ENCODE measurements around the gene GLIS1.

Gene GLIS1

DNA sequence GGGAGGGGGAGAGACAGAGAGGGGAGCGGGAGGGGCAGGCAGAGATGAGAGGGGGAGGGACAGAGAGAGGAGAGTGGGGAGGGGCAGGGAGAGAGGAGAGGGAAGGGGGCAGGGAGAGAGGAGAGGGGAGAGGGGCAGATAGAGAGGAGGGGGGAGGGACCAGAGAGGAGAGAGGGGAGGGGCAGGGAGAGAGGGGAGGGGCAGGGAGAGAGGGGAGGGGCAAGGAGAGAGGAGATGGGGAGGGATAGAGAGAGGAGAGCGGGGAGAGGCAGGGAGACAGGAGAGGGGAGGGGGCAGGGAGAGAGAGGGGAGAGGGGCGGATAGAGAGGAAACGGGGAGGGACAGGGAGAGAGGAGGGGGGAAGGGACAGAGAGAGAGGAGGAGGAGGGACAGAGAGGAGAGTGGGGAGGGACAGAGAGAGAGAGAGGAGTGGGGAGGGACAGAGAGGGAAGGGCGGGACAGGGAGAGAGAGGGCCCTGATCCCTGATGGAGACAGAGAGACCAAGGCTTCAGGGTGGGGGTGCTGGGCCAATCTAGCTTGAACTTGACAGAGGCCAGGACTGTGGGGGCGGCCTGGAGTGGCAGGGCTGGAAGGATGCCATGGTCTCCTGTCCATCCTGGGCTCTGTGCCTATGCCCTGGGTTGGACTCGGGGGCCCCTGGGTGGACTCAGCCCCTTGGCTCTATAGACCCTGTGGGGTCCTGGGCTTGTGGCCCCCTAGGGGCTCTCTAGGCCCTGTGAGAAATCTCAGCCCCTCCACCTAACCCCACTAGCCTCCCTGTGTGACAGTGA lies 236.1 kb downstream of the GLIS1 start:
- in situ Hi-C loops (cut with MboI; ENCODE audit: low sequenced_read_pairs), result no loop called here

DNA sequence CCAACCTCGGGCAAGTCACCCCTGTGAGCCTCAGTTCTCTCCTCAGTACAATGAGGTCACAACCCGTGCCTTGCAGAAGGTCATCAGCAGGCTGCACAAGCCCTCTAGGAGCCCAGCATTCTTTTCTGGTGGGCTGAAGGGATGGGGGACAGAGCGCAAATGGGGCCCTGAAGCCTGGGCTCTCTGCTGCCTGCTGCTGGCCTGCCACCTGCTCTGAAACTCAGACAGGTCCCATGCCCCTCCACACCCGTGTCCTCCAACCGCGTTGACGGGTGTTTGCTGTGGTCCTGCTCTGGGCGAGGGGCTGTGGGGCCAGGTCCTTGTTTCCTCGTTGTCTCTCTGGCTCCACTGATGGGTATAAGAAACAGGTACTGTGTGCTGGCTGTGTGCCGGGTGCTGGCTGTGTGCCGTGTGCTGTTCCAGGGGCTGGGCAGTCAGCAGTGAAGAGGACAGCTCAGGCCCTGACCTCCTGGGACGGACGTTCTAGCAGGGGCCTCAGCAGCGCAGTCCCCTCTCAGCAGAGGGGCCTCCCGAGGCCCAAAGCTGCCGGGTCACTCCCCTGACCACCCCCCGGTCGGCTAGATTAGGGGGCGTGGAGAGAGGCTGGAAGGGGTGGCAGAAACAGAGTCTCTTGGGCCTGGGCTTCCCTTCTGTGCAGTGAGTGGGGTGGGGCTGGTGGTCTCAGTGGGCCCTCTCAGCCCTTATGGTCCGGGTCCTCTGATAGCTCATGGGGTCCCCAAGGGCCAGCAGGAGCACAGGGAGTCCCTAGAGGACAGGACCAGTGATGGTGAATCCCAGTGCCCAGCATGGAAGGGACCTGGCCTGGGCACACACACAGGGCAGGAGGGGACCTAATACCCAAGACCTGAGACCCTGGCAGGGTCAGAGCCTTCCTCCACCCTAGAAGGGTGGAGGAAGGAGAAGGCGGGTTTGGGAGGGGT lies 237.6 kb downstream of the GLIS1 start:
- in situ Hi-C loops (cut with MboI; ENCODE audit: low sequenced_read_pairs), result no loop called here

DNA sequence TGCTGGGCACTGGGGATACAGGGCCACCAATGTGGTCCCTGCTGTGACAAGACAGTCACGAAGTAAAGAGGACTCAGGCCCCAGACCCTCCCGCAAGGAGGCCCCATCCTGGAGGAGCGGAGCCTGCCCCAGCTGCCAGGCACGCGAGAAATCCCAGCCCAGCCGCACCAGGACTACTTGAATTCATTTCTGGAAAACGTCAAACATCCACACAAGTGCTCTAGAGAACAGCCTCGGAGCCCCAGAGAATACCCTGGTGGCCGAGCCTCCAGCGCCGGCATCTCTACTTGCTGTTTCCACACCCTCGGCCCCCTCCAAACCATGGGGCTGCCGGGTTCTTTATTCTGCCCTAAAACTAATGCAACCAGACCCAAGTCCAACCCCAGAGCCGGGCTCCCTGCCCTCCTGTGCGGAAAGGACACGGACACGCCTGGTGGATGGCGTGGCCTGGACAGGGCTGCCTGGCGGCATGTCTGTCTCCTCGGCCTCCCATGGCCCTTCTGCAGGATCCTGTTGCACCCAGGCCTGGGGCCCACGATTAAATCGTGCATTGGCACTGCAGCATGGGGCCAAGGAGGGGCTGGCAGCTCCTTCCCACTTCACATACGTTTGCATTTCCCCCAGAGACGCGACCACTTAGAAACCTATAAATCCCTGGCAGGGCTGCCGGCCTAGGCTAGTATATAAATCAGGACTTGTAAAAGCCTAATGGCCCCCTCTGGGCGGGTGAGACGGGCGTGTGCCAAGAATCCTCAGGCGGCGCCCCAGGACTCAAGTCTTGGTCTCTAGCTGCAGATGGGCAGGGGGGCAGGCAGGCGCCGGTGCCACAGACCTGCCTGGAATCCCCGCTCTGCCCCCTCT lies 238.5 kb downstream of the GLIS1 start:
- in situ Hi-C loops (cut with MboI; ENCODE audit: low sequenced_read_pairs), result no loop called here

DNA sequence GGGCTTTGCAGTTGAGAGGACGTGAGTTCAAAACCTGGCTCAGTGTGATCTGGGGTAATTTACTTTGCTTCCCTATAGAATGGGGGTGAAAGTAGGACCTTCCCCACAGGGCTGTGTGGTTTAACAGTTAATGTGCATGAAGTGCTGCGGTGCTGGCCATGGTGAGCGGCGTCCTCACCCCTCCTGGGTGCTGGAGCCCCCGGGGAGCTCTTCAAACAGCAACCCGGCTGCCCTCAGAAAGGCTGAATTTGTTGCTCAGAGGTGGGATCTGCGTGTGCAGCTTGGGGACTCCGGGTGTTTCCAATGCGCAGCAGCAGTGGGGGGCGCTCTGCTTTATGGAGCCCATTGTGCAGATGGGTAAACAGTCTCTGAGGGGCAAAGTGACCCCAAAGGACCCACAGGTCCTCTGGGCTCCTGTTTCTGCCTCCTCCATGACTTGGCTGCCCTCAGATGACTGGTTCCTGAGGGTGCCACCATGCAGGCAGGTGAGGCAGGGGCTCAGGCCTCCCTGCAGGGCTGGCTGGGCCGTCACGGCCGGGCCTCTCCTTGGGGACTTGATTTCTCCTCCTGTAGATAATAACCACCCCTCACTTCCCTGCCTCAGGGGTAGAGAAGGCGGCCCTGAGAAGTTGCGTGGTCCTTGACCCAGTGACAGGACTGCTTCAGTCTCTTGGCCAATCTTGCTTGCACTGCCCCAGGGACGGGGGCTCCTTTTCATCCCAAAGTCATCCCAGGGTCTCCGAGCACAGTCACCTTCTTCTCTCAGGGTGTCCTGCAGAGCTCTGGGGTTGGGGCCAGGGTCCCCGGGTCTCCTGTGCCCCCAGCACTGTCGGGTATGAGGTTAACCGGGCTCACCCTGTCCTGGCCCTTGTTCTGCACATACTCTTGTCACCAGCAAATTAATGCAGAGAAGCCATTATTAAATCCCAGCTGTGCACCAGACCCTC lies 239.4 kb downstream of the GLIS1 start:
- in situ Hi-C loops (cut with MboI; ENCODE audit: low sequenced_read_pairs), result no loop called here

DNA sequence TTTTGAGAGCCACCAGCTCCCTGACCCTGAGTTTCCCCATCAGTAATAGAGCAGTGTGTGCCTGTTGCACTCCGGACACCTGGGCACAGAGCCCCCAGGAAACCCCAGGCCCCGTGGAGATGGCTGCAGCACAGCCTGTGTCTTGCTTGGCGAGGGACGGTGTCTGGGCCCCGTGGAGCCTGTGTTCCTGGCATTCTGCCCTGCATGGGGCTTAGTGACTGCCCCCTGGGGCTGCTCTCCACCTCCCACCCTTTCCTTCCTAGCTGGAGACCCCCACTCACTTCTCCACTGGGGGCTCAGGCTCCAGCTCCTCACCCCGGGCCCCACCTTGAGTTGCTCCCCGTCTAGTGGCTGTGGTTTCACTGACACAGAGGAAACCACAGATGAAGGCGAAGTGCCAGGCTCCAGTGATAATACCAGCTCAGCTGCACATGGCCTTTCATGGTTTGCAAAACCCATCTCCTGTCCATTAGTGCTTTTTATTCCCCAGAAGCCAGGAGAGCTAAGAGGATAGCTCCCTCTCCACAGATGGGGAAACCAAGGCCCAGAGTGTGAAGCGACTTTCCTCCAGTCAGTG lies 240.3 kb downstream of the GLIS1 start:
- in situ Hi-C loops (cut with MboI; ENCODE audit: low sequenced_read_pairs), result no loop called here

DNA sequence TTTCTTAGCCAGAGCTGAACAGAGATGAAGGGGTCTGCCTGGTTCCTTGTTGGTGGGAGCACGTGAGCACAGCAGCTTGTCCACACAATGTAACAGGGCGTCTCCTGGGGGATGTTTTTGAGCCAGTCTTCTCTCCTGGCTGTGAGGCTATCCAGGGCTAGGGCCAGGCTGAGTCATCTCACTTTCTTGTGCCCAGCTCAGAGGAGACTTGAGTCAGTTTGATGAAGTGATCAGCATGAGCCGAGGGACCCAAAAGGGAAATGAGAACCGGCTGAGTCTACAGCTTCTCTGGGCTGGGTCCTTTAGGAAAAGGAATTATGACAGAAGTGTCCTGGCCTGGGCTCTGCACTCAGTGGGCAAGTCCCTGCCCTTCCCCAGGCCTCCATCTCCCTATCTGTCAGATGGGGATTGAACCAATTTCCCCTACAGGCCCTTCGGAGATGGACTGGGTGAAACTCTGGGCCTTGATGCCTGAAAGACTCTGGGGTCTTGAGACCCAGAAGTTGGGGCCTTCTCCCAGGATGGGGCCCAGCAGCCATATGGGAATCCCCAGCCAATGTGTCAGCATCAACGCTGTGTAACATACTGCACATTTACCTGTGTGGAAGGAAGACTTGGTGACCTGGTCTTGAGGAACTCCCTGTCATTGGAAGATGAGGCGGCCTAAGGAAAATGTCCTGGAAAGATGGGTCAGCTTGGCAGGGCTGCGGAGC lies 243.2 kb downstream of the GLIS1 start:
- in situ Hi-C loops (cut with MboI; ENCODE audit: low sequenced_read_pairs), result no loop called here

DNA sequence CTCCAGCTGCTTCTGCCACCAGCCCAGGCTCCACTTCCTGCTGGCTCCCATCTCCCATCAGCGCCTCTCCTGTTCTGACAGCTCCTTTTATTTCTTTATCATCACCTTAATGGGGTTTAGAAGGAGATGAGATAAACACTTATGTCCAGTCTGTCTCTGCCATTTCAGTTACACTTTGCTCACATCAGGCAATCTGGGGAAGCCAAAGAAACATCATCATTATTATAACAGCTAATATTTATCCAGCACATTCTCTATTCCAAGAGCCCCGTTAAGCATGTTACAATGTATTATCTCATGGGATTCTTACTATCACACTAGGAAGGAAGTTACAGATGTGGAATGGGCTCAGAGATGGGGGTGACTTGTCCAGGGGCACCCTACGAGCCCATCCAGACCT lies 248.6 kb downstream of the GLIS1 start:
- in situ Hi-C loops (cut with MboI; ENCODE audit: low sequenced_read_pairs), result no loop called here

DNA sequence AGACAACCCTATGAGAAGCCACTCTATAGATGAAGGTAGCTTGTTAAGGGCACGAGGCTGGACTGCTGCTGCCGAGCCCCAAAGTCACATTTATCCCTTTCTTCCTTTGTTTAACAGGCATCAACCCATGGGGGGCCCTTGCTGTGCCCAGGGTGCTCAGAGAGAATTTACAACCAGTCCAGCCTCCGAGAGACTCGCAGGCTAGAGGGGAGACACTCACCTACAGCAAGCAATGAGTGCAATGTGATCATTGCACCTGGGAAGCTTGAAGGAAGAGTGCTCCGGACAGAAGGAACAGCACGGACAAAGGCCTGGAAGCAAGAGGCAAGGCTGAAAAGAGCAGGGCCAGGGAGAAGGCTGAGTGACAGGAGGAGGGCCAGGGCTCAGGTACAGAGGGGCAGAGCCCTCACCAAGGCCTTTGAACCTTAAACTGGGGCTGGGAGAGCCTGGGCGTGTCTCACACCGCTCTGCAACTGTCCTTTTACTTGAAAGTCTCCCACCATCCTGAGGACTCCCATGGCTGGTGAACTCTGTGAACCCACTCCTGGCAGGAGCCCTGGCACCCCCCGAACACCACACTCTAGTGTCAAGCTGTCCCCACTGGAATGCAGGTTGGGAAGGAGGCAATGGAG lies 252.5 kb downstream of the GLIS1 start:
- in situ Hi-C loops (cut with MboI; ENCODE audit: low sequenced_read_pairs), result no loop called here

DNA sequence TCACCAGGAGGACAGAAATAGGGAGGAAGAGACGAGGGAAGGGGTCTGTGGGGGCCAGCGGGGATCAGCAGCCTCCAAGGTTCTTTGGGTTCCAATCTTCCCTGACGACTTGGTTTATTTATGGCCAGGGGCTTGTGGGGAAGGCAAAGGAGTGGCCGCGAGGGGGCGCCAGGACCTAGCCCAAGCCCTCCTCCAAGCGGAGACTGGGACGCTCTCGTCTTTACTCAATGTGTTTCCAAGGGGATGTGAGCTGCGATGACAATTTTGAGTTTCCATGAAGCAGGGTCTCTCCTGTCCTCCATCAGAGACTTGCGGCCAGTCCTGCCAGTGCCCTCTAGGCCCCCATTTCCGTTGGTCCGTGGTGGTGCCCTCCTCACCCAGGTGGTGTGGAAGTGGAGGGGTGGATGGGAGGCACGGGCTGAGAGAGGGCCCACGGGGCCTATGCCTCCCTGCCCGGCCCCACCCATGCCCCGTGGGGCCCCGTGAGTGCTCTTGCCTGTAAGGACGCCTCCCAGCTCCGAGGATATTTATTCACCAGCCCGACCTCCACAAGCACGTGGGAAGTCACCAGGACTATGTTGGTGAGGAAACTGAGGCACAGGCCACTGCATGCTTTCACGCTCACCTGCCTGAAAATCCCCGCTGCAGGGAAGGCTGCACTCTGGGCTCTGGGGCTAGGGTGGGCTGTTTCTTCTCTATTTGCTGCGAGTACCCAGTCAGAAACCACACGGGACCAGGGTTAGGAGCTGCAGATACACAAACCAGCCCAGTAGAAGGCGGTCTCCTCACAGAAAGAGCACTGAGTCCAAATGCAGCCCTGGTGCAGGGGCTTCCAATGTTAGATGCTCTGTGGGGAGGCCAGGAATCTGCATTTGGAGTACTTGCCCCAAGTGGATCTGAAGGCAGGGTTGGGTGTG lies 253.2 kb downstream of the GLIS1 start:
- in situ Hi-C loops (cut with MboI; ENCODE audit: low sequenced_read_pairs), result no loop called here

DNA sequence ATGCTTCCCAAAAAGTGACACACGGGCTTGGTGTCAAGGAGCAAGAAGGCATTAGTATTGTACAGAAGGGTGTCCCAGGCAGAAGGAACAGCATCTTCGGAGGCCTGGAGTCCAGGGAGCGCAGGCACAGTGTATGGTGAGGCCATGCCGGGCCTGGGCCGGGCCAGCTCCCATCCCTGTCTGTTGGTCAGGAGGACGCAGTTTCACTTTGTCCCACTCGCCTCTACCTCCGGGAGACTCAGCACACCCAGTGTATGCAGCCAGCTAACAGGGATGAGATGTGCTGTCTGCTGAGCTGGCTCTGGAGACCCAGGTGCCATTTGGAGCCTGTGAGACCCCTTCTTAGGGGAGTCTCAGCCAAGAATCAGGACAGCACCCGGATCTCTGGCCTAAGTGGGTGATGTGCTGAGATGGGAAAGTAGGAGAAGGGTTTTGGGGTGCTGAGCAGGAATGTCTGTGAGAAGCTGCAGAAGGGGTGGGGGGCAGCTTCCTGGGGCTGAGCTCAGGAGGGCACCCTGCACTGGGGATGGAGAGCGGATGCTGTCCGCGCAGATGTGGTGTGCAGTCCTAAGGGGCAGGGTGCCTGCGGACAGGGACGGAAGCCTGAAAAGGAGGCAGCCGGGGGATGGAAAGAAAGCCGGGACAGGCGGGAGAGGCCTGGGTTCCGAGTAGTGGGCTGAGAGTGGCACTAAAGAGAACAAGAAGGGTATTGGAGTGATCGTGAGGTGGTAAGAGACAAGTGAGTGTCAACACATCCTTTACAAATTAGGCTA lies 254.1 kb downstream of the GLIS1 start:
- in situ Hi-C loops (cut with MboI; ENCODE audit: low sequenced_read_pairs), result no loop called here

DNA sequence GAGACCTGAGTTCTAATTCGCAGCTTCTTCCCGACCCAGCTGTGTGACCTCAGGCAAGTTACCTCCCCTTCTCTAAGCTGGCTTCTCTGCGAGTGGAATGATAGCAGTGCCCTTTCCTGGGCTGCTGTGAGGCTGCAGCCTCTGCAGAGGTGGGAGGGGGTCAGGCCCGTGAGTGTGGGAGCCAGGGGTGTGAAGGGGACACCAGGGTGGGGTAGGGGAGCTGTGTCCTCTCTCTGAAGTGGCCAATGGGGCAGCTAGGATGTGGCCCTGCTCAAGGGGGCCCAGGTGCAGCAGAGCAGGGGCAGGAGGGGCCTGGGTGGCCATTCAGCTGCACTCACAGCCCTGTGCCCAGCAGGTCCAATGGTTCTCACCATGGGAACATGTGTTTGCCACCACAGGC lies 255.3 kb downstream of the GLIS1 start:
- in situ Hi-C loops (cut with MboI; ENCODE audit: low sequenced_read_pairs), result no loop called here

DNA sequence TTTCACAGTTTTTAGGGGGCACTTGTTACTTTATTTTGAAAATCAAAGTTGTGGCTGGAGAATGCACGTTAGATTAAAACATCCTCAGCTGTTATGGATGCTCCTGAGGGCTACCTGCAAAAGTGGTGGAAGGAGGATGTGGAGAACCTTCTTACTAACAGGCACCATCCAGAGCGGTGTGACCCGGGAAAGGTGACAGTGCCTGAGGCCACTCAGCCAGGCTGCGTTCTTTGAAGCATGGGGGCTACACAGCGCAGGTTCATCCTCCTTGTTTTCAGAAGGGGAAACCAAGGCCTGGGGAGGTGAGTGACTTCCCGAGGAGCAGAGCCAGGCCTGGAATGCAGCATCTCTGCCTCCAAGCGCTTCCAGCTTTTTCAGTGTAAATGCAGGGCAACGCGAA lies 255.8 kb downstream of the GLIS1 start:
- in situ Hi-C loops (cut with MboI; ENCODE audit: low sequenced_read_pairs), result no loop called here

DNA sequence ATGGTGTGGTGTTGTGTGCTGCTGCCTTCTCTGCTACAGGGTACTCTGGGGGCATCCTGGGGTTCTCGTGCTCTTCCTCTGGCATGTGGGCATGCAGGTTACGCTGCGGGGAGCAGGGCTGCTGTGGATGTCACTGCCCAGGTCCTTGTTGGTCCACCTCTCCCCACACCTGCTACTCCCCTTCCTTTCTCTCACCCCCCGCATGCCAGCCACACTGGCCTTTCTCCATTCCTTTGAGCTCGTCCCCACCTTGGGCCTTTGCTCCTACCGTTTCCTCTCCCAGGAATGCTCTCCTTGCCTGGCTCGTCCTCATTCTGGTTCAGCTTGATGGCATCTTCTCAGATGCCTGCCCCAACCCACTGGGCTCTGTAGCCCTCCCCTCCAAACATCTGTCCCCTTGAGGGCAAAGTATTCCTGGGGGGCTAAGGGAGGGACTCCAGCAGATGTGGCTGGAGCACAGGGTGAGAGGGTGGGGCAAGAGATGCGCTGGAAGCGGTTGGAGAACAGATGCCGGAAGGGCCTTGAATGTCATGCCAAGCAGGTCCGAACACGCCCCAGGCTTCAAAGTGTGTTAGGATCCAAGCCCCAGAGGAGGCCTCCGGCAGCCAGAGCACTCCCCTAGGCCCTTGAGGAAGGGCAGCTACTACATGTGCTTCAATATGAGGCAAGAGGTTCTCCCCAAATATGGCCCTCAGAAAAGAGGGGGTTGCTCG lies 256.4 kb downstream of the GLIS1 start:
- in situ Hi-C loops (cut with MboI; ENCODE audit: low sequenced_read_pairs), result no loop called here

DNA sequence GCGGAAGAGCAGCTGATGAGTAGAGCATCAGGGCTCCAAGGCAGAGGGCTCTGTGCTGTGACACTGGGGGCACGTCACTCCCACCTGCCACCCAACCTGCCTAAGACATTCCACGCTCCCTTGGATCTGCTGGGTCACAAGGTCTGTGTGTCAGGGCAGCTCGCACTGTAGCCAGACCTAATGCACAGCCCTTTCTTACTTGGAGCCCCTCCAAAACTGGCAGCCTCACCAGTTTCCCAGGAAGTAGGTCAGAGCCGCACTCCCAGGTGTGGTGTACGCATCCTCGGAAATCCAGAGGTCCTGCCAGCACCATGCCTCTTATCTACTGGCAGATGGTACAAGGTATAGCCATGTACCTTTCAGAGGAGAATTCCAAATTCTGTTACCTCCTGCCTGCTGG lies 257.5 kb downstream of the GLIS1 start:
- in situ Hi-C loops (cut with MboI; ENCODE audit: low sequenced_read_pairs), result no loop called here

DNA sequence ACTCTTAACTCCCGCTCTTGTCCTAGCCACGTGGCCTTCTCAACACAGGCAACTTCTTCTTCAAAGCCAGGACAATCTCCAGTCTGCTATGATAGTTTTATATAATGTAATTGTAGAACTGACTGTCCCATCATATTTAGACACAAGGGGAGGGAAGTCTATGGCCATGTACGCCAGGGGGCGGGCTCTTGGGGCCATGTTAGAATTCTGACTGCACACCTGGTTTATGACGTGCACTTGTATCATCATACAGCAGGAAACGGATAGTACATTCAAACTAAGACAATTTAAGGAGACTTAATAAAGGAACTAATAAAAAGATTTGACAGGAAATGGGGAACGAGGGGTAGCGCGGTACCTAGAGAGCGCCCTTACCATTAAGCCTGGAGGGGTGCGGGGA lies 258.3 kb downstream of the GLIS1 start:
- in situ Hi-C loops (cut with MboI; ENCODE audit: low sequenced_read_pairs), result no loop called here

DNA sequence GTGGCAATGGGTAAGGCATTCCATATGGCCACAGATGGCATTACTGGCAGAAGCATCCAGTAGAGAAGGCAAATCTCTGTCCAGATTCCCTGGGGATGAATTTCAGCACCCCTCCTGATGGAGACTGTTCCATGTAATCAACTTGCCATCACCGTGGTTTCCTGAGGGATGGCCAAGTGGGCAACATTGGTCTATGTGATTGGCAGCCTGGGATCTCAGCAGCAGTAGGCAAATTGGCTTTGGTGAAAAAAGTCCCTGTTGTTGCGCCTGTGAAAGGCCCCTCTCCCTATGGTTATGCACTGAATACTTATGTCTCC lies 260.5 kb downstream of the GLIS1 start:
- in situ Hi-C loops (cut with MboI; ENCODE audit: low sequenced_read_pairs), result no loop called here
